GM12874 (cell line): ENCODE data around the gene RGS2.

Experiments
- TF ChIP-seq, protein P1 (sequence below): IDR thresholded peaks from 2 replicates; pipeline ENCODE4 v1.5.1; 2011; ENCODE audit warnings: low read depth, mild to moderate bottlenecking, control low read depth, low read length, moderate library complexity; ENCODE audit not compliant: insufficient read depth

The RGS2 gene

GRCh38 chr1:192831706-192832355, 23.0 kb downstream of the RGS2 start:
- TF ChIP-seq, protein P1, sequence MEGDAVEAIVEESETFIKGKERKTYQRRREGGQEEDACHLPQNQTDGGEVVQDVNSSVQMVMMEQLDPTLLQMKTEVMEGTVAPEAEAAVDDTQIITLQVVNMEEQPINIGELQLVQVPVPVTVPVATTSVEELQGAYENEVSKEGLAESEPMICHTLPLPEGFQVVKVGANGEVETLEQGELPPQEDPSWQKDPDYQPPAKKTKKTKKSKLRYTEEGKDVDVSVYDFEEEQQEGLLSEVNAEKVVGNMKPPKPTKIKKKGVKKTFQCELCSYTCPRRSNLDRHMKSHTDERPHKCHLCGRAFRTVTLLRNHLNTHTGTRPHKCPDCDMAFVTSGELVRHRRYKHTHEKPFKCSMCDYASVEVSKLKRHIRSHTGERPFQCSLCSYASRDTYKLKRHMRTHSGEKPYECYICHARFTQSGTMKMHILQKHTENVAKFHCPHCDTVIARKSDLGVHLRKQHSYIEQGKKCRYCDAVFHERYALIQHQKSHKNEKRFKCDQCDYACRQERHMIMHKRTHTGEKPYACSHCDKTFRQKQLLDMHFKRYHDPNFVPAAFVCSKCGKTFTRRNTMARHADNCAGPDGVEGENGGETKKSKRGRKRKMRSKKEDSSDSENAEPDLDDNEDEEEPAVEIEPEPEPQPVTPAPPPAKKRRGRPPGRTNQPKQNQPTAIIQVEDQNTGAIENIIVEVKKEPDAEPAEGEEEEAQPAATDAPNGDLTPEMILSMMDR: no peak

DNA sequence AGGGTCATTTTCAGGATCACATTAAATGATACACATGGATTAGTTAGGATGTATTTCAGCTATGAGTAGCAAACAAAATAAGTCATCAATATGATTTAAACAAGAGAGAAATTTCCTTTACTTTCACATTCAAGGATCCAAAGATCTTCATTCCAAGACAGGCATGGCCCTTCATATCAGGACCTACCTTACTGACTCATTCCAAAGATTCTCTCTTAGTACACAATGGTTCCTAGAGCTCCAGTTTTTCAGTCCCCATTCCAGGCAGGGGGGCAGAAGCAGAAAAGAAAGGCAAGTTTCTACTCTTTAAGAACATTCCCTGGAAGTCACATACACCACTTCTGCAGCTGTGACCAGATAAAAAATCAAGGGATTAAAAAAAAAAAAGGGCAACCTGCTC, 23.7 kb downstream of the RGS2 start:
- TF ChIP-seq, protein P1: no peak

DNA sequence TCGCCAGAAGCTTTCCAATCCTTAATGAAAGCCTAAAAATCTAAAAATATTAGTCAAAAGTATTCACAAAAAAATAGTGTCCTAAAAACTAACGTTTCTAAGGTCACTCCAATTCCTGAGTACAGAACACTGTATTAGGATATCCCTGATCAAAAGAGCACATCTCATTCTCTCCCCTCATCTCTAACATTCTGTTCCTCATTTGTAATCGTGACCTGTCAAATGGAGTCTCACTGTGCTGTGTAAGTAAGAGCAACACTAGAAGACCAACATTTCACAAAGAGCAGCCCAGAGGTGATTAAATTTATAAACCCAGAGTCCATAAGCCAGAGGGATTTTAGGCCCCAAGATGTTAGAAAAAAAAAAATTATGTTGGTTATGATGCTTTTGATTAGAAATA, 26.3 kb downstream of the RGS2 start:
- TF ChIP-seq, protein P1: no peak

- TF ChIP-seq, protein P1: no peak
Observed at GRCh38 chr1:192839162-192840066, 30.6 kb downstream of the RGS2 start.

GRCh38 chr1:192844360-192844759, 35.5 kb downstream of the RGS2 start:
- TF ChIP-seq, protein P1: no peak

GRCh38 chr1:192846950-192847349, 38.1 kb downstream of the RGS2 start:
- TF ChIP-seq, protein P1: no peak

DNA sequence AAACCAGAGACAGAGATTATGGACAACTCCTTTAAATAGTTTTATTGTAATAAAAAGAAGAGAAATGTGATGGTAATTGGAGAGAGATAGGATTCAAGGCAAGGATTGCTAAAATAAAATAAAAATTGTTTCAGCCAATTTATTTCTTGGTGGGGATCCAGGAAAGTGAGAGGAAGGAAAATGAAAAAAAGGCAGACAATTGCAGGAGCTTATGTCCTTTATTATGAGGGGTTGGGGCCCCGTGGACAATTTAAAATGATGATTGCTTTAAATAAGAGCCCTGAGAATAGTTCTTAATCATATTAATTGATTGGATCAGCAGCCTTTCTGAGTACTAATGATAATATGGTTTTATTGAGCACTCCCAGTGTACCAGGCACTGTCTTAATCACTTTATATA, 40.2 kb downstream of the RGS2 start:
- TF ChIP-seq, protein P1: no peak
